HCT116 (cell line): ENCODE data around the gene ADAM23. TPM values are rescaled to one million over a fixed set of nuclear protein-coding genes. Genes with fewer than 3 reads are reported as not detected.

Source experiments
- ATAC-seq: fragments of 200-7000 bp; cut with Tn5 transposase; 2 replicates; pipeline ENCODE4 v1.9.1; 2020; ENCODE audit warnings: mild to moderate bottlenecking, moderate library complexity
- BruUV-seq: library from RNA; stranded (reverse); fragments of 400-500 nt; replicated peaks from 2 replicates; lab custom pipeline; 2021; lab: Mats Ljungman, UMichigan
- CTCF ChIA-PET: fragments of 300-600 bp; sonication (Branson Sonifier 250); formaldehyde crosslinking; loops from one replicate; lab custom pipeline; 2021; ENCODE audit warnings: antibody characterized with exemption; lab: Charles Lee
- POLR2A ChIA-PET: fragments of 300-600, 350-600 bp; sonication (Branson Sonifier 250); formaldehyde crosslinking; loops from one replicate; lab custom pipeline; 2021; ENCODE audit warnings: antibody characterized with exemption; lab: Charles Lee
- RAD21 ChIA-PET, 2 experiments: fragments of 300-600 bp; sonication (Branson Sonifier 250); formaldehyde crosslinking; loops; one replicate each; lab custom pipeline; 2023; ENCODE audit warnings: low total read pairs in 2 of 2; ENCODE audit not compliant: uncharacterized antibody in 2 of 2, unreplicated experiment in 2 of 2, low non-redundant PET in 1 of 2; lab: Charles Lee
- DNase-seq: peaks from one replicate; pipeline ENCODE4 v3.0.0-alpha.2; 2010; ENCODE audit warnings: low read depth, low spot score
- H2AFZ ChIP-seq: fragments of 200-600 bp; shearing (Covaris generic), sonication (generic); 2 replicates; pipeline ENCODE4 v1.6.1; 2017; ENCODE audit warnings: low read depth, mixed run types, mixed read lengths, antibody characterized with exemption, low read length; ENCODE audit not compliant: poor library complexity, severe bottlenecking
- H3K27ac ChIP-seq: 2 replicates; pipeline ENCODE4 v1.5.1; 2012; ENCODE audit warnings: low read depth, low read length
- H3K27me3 ChIP-seq: fragments of 200-600 bp; sonication (generic); 2 replicates; pipeline ENCODE4 v1.6.1; 2016; ENCODE audit warnings: mixed run types, low read length, mixed read lengths; ENCODE audit not compliant: insufficient read depth
- H3K36me3 ChIP-seq, 2 experiments: fragments of 200-500 bp in 1 of 2; fragments of 200-600 bp in 1 of 2; sonication (Bioruptor generic) in 1 of 2; sonication (generic) in 1 of 2; 2 replicates each; pipeline versions ENCODE4 v1.5.1 to v1.6.1; 2014 to 2016; ENCODE audit warnings: low read length in 2 of 2, inconsistent platforms in 1 of 2, mixed read lengths in 1 of 2, mixed run types in 1 of 2; ENCODE audit not compliant: insufficient read depth in 2 of 2, control insufficient read depth in 1 of 2
- H3K4me1 ChIP-seq, 2 experiments: fragments of 200-600 bp in 1 of 2; sonication (generic) in 1 of 2; 2 replicates each; pipeline versions ENCODE4 v1.5.1 to v1.6.1; 2012 to 2017; ENCODE audit warnings: low read length in 2 of 2, inconsistent platforms in 1 of 2, mild to moderate bottlenecking in 1 of 2, mixed read lengths in 1 of 2, mixed run types in 1 of 2, moderate library complexity in 1 of 2; ENCODE audit not compliant: insufficient read depth in 2 of 2, control insufficient read depth in 1 of 2
- H3K4me2 ChIP-seq: fragments of 200-600 bp; sonication (generic); 2 replicates; pipeline ENCODE4 v1.6.1; 2017; ENCODE audit warnings: mixed run types, low read length, mixed read lengths
- H3K4me3 ChIP-seq, 2 experiments: fragments of 200-600 bp in 1 of 2; sonication (generic) in 1 of 2; replicated peaks in 1 of 2; 2 replicates each; pipeline ENCODE4 v1.5.1; 2011 to 2016; ENCODE audit warnings: low read length in 2 of 2, control low read depth in 1 of 2, low read depth in 1 of 2, mild to moderate bottlenecking in 1 of 2, mixed read lengths in 1 of 2, mixed run types in 1 of 2
- H3K79me2 ChIP-seq: fragments of 200-600 bp; sonication (generic); 2 replicates; pipeline ENCODE4 v1.6.1; 2017; ENCODE audit warnings: mild to moderate bottlenecking, mixed run types, low read length, moderate library complexity, mixed read lengths; ENCODE audit not compliant: insufficient read depth
- H3K9ac ChIP-seq: fragments of 200-600 bp; sonication (generic); 2 replicates; pipeline ENCODE4 v1.6.1; 2016; ENCODE audit warnings: low read length, mixed read lengths
- H3K9me2 ChIP-seq: fragments of 200-600 bp; sonication (generic), shearing (Covaris generic); 2 replicates; pipeline ENCODE4 v1.6.1; 2017; ENCODE audit warnings: mixed run types, mild to moderate bottlenecking, moderate library complexity; ENCODE audit not compliant: insufficient read depth
- H3K9me3 ChIP-seq, 2 experiments: fragments of 200-500 bp in 1 of 2; fragments of 200-600 bp in 1 of 2; sonication (Bioruptor generic) in 1 of 2; sonication (generic) in 1 of 2; 2 replicates each; pipeline ENCODE4 v1.6.1; 2014 to 2017; ENCODE audit warnings: low read length in 2 of 2, mixed read lengths in 2 of 2, inconsistent platforms in 1 of 2, low read depth in 1 of 2, mild to moderate bottlenecking in 1 of 2, mixed run types in 1 of 2, moderate library complexity in 1 of 2; ENCODE audit not compliant: control insufficient read depth in 1 of 2, insufficient read depth in 1 of 2
- H4K20me1 ChIP-seq: fragments of 200-600 bp; sonication (generic), shearing (Covaris generic); 2 replicates; pipeline ENCODE4 v1.6.1; 2017; ENCODE audit warnings: mixed run types, mild to moderate bottlenecking, moderate library complexity; ENCODE audit not compliant: insufficient read depth
- CEBPB ChIP-seq: IDR thresholded peaks from 2 replicates; pipeline ENCODE4 v1.6.1; 2012; ENCODE audit warnings: low read depth
- EGR1 ChIP-seq: IDR thresholded peaks from 2 replicates; pipeline ENCODE4 v1.6.1; 2012; ENCODE audit warnings: low read depth
- ELF1 ChIP-seq: IDR thresholded peaks from 2 replicates; pipeline ENCODE4 v1.6.1; 2012; ENCODE audit warnings: low read depth, borderline replicate concordance
- EZH2phosphoT487 ChIP-seq: fragments of 200-600 bp; IDR thresholded peaks from 2 replicates; pipeline ENCODE4 v1.6.1; 2018; ENCODE audit warnings: antibody characterized with exemption, borderline replicate concordance
- FOSL1 ChIP-seq: IDR thresholded peaks from 2 replicates; pipeline ENCODE4 v1.6.1; 2012; ENCODE audit warnings: low read depth
- JUND ChIP-seq: IDR thresholded peaks from 2 replicates; pipeline ENCODE4 v1.6.1; 2012
- POLR2AphosphoS5 ChIP-seq: IDR thresholded peaks from 2 replicates; pipeline ENCODE4 v1.6.1; 2011; ENCODE audit warnings: mild to moderate bottlenecking, low read depth, low read length, moderate library complexity
- RAD21 ChIP-seq: IDR thresholded peaks from 2 replicates; pipeline ENCODE4 v1.6.1; 2012; ENCODE audit warnings: low read depth, mild to moderate bottlenecking
- YY1 ChIP-seq: IDR thresholded peaks from 2 replicates; pipeline ENCODE4 v1.6.1; 2011; ENCODE audit warnings: low read length, low read depth, moderate library complexity, mild to moderate bottlenecking; ENCODE audit not compliant: insufficient replicate concordance; ENCODE audit errors: extremely low read depth
- ZFX ChIP-seq: fragments of 450-650 bp; IDR thresholded peaks from 2 replicates; pipeline ENCODE4 v1.6.1; 2017
- intact Hi-C: fragments of 100-400 bp; cut with micrococcal nuclease; formaldehyde crosslinking; loops from 2 replicates; pipeline ENCODE4 v1.10.0; 2022
- total RNA-seq: library from RNA; stranded (reverse); gene quantifications from one replicate; pipeline ENCODE4 v1.2.1, GENCODE V29; 2021; ENCODE audit not compliant: unreplicated experiment
- TF ChIP-seq, protein P1 (sequence below): IDR thresholded peaks from 2 replicates; pipeline ENCODE4 v1.6.1; 2011; ENCODE audit warnings: mild to moderate bottlenecking, low read length, moderate library complexity; ENCODE audit not compliant: insufficient replicate concordance; ENCODE audit errors: extremely low read depth
- TF ChIP-seq, protein P2 (sequence below): IDR thresholded peaks from 2 replicates; pipeline ENCODE4 v1.6.1; 2012

Gene ADAM23
- total RNA-seq, 1 experiment from 2014 or later: 0.10 TPM

DNA sequence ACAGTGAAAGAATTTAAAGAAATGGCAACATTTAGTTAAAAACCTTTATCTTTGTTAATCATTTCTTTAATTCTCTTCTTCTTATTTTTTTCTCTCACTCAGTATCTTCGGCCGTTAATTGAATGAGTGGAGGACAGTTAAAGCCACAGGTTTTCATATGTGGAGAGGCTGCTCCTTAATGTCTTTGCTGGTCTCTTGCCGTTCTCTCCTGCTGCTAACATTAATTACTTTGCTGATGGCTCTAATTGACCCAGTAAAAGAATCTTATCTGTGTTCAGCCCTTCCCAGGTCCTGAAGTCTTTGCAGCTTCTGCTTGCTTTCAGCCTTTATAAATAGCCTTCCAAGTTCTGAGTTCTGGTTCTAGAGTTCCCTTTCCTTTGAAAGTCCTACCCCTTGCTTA is 77.1 kb downstream of the ADAM23 start:
- DNase-seq (no peak), ATAC-seq (no peak)
- Histone ChIP-seq H3K79me2 (no peaks in the 10 kb centered on the region), H3K9me2 (no peaks in the 10 kb centered on the region), H3K9me3 (no peaks in the 10 kb centered on the region), H2AFZ (no peak overlapping the region), H3K4me2 (no peak overlapping the region), H3K27ac (no peak overlapping the region), H3K4me3 (no peak overlapping the region), H3K27me3 (no peaks in the 10 kb centered on the region)
- RAD21 ChIA-PET: no interaction called here
- TF ChIP-seq ZFX (no peak), POLR2AphosphoS5 (no peak), EGR1 (no peak), FOSL1 (no peak), RAD21 (no peak), YY1 (no peak), ELF1 (no peak)
- TF ChIP-seq, protein P1, sequence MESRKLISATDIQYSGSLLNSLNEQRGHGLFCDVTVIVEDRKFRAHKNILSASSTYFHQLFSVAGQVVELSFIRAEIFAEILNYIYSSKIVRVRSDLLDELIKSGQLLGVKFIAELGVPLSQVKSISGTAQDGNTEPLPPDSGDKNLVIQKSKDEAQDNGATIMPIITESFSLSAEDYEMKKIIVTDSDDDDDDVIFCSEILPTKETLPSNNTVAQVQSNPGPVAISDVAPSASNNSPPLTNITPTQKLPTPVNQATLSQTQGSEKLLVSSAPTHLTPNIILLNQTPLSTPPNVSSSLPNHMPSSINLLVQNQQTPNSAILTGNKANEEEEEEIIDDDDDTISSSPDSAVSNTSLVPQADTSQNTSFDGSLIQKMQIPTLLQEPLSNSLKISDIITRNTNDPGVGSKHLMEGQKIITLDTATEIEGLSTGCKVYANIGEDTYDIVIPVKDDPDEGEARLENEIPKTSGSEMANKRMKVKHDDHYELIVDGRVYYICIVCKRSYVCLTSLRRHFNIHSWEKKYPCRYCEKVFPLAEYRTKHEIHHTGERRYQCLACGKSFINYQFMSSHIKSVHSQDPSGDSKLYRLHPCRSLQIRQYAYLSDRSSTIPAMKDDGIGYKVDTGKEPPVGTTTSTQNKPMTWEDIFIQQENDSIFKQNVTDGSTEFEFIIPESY: no peak
- TF ChIP-seq, protein P2, sequence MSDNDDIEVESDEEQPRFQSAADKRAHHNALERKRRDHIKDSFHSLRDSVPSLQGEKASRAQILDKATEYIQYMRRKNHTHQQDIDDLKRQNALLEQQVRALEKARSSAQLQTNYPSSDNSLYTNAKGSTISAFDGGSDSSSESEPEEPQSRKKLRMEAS: no peak
- TF ChIP-seq, all 23 proteins: peak for 0
- Histone ChIP-seq H3K36me3 (no peaks in the 10 kb centered on the region), H4K20me1 (no peaks in the 10 kb centered on the region), H3K4me1 (no peaks in the 10 kb centered on the region), H3K9ac (no peak overlapping the region)
- BruUV-seq: no TSS peak
- intact Hi-C loops: no loop called here
- ChIA-PET CTCF (no interaction called here), POLR2A (no interaction called here)

DNA sequence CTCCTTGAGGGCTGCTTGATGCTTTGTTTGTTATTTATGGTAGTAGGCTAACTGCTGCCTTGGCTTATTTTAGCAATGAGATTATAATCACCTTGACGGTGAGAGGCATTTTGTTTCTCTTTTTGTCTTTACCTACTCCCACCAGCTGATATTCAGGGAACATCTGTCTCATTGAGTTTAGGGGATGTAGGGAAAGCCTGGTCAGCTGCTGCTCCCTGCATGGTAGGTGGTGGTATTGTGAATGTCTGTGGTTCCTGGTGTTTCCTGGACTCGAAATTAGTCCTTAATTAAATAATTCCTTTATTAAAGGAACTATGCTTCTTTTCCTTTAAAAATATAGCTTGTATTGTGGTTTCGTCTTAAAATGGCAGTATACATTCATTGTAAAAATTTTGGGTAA is 77.8 kb downstream of the ADAM23 start:
- ATAC-seq (no peak), DNase-seq (no peak)
- no peak overlapping the region for H3K27ac ChIP-seq
- POLR2A ChIA-PET: no interaction called here
- no peak overlapping the region for H2AFZ ChIP-seq
- no peaks in the 10 kb centered on the region for H3K79me2 ChIP-seq
- no peaks in the 10 kb centered on the region for H3K9me3 ChIP-seq
- H3K27me3 ChIP-seq: no peaks in the 10 kb centered on the region
- H3K9me2 ChIP-seq: no peaks in the 10 kb centered on the region
- TF ChIP-seq CEBPB (no peak), JUND (no peak), EZH2phosphoT487 (no peak)
- H4K20me1 ChIP-seq: no peaks in the 10 kb centered on the region
- H3K9ac ChIP-seq: no peak overlapping the region
- RAD21 ChIA-PET: no interaction called here
- no peaks in the 10 kb centered on the region for H3K36me3 ChIP-seq
- H3K4me2 ChIP-seq: no peak overlapping the region
- CTCF ChIA-PET: no interaction called here
- no peaks in the 10 kb centered on the region for H3K4me1 ChIP-seq
- intact Hi-C loops: no loop called here
- BruUV-seq: no TSS peak
- H3K4me3 ChIP-seq: no peak overlapping the region
